OCI-LY7 (cell line): ENCODE data around the gene TMEM44. TPM values are rescaled to one million over a fixed set of nuclear protein-coding genes. Genes with fewer than 3 reads are reported as not detected.
A peak's percentile ranks its signal among the peaks of the same experiment; 100 is the strongest.

Experiments
- Bru-seq: library from RNA; stranded (reverse); fragments of 400-500 nt; gene quantifications from one replicate; lab custom pipeline; 2021; lab: Mats Ljungman, UMichigan
- BruChase-seq, 2 experiments: library from RNA; stranded (reverse); fragments of 400-500 nt; gene quantifications; one replicate each; lab custom pipeline; 2021; lab: Mats Ljungman, UMichigan
- BruUV-seq: library from RNA; stranded (reverse); fragments of 400-500 nt; replicated peaks from 2 replicates; lab custom pipeline; 2021; lab: Mats Ljungman, UMichigan
- CTCF ChIA-PET: fragments of 300-600 bp; sonication (Branson Sonifier 250); formaldehyde crosslinking; loops from one replicate; lab custom pipeline; 2022; ENCODE audit warnings: antibody characterized with exemption; ENCODE audit not compliant: unreplicated experiment; lab: Charles Lee
- POLR2A ChIA-PET: fragments of 300-600 bp; sonication (Branson Sonifier 250); formaldehyde crosslinking; loops from one replicate; lab custom pipeline; 2022; ENCODE audit warnings: antibody characterized with exemption; lab: Charles Lee
- DNase-seq: peaks from one replicate; pipeline ENCODE4 v3.0.0-alpha.2; 2015; ENCODE audit warnings: low spot score
- H2AFZ ChIP-seq: fragments of 200-600 bp; sonication (generic), shearing (Covaris generic); 2 replicates; pipeline ENCODE4 v1.6.1; 2014; ENCODE audit warnings: mild to moderate bottlenecking, antibody characterized with exemption, low read length, moderate library complexity
- H3K27ac ChIP-seq: fragments of 200-600 bp; sonication (generic); 2 replicates; pipeline ENCODE4 v1.5.1; 2014; ENCODE audit warnings: mixed run types, low read depth, mild to moderate bottlenecking, moderate library complexity, low read length, inconsistent platforms; ENCODE audit not compliant: poor library complexity, severe bottlenecking
- H3K36me3 ChIP-seq: fragments of 200-600 bp; sonication (generic); 2 replicates; pipeline ENCODE4 v1.6.1; 2014; ENCODE audit warnings: mild to moderate bottlenecking, antibody characterized with exemption, low read length, moderate library complexity, mixed read lengths; ENCODE audit not compliant: insufficient read depth
- H3K4me1 ChIP-seq: fragments of 200-600 bp; sonication (generic); 2 replicates; pipeline ENCODE4 v1.5.1; 2014; ENCODE audit warnings: mild to moderate bottlenecking, low read length; ENCODE audit not compliant: insufficient read depth, poor library complexity, severe bottlenecking
- H3K4me2 ChIP-seq: fragments of 200-600 bp; sonication (generic); 2 replicates; pipeline ENCODE4 v1.6.1; 2014; ENCODE audit warnings: mild to moderate bottlenecking, low read length
- H3K4me3 ChIP-seq: fragments of 200-600 bp; sonication (generic); 2 replicates; pipeline ENCODE4 v1.5.1; 2014; ENCODE audit warnings: mild to moderate bottlenecking, low read depth, low read length; ENCODE audit not compliant: poor library complexity, severe bottlenecking
- H3K79me2 ChIP-seq: fragments of 200-600 bp; sonication (generic); 2 replicates; pipeline ENCODE4 v1.6.1; 2016; ENCODE audit warnings: low read depth, mild to moderate bottlenecking, low read length, moderate library complexity, mixed read lengths; ENCODE audit not compliant: insufficient read depth
- H3K9me2 ChIP-seq: fragments of 200-600 bp; sonication (generic); 2 replicates; pipeline ENCODE4 v1.6.1; 2016; ENCODE audit warnings: mild to moderate bottlenecking, low read length, mixed read lengths; ENCODE audit not compliant: insufficient read depth
- H3K9me3 ChIP-seq: fragments of 200-600 bp; sonication (generic); 2 replicates; pipeline ENCODE4 v1.6.1; 2014; ENCODE audit warnings: mild to moderate bottlenecking, mixed run types, low read length, mixed read lengths
- H4K20me1 ChIP-seq: fragments of 200-600 bp; sonication (generic); 2 replicates; pipeline ENCODE4 v1.6.1; 2014; ENCODE audit warnings: mild to moderate bottlenecking, antibody characterized with exemption, low read length, moderate library complexity, mixed read lengths; ENCODE audit not compliant: insufficient read depth
- EZH2phosphoT487 ChIP-seq: fragments of 200-600 bp; sonication (generic); IDR thresholded peaks from 2 replicates; pipeline ENCODE4 v1.6.1; 2018; ENCODE audit warnings: low read depth, borderline replicate concordance, mild to moderate bottlenecking, mixed run types, antibody characterized with exemption, low read length, moderate library complexity, mixed read lengths
- intact Hi-C: fragments of 100-400 bp; cut with micrococcal nuclease; formaldehyde crosslinking; loops from one replicate; pipeline ENCODE4 v1.10.0; 2022; ENCODE audit not compliant: unreplicated experiment
- long read RNA-seq: library from polyadenylated mRNA; stranded (forward); transcript quantifications from one replicate; pipeline ENCODE4 v2.0.0, GENCODE V29; 2022
- total RNA-seq, 2 experiments: library from RNA; depleted of rRNA in 1 of 2; stranded (reverse); fragments of >200 nt in 1 of 2; shearing (Covaris generic) in 1 of 2; gene quantifications; 2 replicates each; pipeline ENCODE4 v1.2.3, GENCODE V29; 2014 to 2022
- TF ChIP-seq, protein P1 (sequence below): fragments of 200-600 bp; sonication (generic); conservative IDR thresholded peaks from 2 replicates; pipeline ENCODE4 v1.5.1; 2014; ENCODE audit warnings: mild to moderate bottlenecking, antibody characterized with exemption, low read length, moderate library complexity, mixed read lengths

Gene TMEM44, protein sequence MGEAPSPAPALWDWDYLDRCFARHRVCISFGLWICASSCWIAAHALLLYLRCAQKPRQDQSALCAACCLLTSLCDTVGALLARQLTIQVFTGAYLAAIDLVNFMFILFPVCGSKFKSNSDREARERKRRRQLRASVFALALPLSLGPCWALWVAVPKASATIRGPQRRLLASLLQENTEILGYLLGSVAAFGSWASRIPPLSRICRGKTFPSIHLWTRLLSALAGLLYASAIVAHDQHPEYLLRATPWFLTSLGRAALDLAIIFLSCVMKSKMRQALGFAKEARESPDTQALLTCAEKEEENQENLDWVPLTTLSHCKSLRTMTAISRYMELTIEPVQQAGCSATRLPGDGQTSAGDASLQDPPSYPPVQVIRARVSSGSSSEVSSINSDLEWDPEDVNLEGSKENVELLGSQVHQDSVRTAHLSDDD
- 8.8 and 9.6 TPM in 2 replicates for total RNA-seq (2014; rRNA removed; shearing (Covaris generic))
- 22.9 and 25.7 TPM in 2 replicates for total RNA-seq (2022)
- Bru-seq, nascent RNA, result percentile 52 among the genes with signal in this experiment
- percentile 56 among the genes with signal in this experiment for BruChase-seq, experiment 1, labeled RNA remaining after a 6-hour chase
- percentile 57 among the genes with signal in this experiment for BruChase-seq, experiment 2, labeled RNA remaining after a 2-hour chase
- long read RNA-seq, partial matches to known transcripts, result 1 of 11 reads
- long read RNA-seq, other reads (novel, unspliced or antisense), result 5 of 11 reads

DNA sequence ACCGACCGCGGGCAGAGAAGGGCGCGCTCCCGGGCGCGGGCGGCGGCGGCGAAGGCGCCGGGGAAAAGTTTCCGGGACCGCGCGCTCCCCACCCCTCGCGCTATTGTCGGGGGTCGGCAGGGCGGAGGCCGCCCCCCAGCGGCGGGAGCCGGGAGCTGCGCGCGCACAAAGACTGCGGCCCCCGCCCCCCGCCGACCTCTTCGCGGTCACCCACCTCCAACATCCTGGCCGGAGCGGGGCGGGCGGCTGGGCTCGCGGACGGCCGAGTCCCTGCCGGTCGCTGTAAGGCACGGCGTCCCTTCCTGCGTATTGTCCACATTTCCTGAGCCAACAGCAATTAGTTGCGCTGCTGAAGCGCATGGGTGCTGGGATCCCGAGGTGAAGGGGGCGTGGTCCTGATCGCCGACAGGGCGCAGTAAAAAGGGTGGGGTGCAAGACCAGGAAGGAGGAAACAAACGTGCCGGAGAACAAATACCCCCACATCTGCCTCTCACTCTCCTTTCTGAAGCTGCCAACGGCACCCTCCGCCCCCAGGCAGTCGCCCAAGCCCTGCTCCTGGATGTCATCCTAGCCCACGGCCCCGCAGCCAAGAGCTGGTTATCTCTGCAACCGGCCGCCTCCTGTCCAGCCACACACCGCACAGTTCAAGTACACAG, at the start of gene TMEM44:
TMEM44 (minus strand) TSS at position 71 of the 656 bp plus-strand sequence. CDS start 204 bp downstream, outside the sequence.
- ChIA-PET CTCF (no interaction called here), POLR2A (interaction anchor here (0.7 to 1.2 kb wide), 4 partner anchors 11 to 56 kb away, joined by 3 to 7 read pairs (median 3); partner anchors contain the start of gene LSG1)
- intact Hi-C loops, result loop anchor here (1.0 kb wide), 2 partner anchors 39 to 188 kb away; partner anchors contain the start of gene LSG1
- H3K4me1 ChIP-seq, result peaks cover 3% of the 10 kb centered on the region
- H3K36me3 ChIP-seq, result no peaks in the 10 kb centered on the region; the same call in 1 of the 2 replicates
- no peaks in the 10 kb centered on the region for H3K9me2 ChIP-seq
- H3K4me3 ChIP-seq, result peak within 1 kb of the TSS; percentile 72
- no peaks in the 10 kb centered on the region for H4K20me1 ChIP-seq
- TF ChIP-seq EZH2phosphoT487, result no peak
- TF ChIP-seq, protein P1, sequence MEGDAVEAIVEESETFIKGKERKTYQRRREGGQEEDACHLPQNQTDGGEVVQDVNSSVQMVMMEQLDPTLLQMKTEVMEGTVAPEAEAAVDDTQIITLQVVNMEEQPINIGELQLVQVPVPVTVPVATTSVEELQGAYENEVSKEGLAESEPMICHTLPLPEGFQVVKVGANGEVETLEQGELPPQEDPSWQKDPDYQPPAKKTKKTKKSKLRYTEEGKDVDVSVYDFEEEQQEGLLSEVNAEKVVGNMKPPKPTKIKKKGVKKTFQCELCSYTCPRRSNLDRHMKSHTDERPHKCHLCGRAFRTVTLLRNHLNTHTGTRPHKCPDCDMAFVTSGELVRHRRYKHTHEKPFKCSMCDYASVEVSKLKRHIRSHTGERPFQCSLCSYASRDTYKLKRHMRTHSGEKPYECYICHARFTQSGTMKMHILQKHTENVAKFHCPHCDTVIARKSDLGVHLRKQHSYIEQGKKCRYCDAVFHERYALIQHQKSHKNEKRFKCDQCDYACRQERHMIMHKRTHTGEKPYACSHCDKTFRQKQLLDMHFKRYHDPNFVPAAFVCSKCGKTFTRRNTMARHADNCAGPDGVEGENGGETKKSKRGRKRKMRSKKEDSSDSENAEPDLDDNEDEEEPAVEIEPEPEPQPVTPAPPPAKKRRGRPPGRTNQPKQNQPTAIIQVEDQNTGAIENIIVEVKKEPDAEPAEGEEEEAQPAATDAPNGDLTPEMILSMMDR, result peak; percentile 76
- H3K79me2 ChIP-seq, result no peaks in the 10 kb centered on the region
- peak; percentile 82 for DNase-seq
- H2AFZ ChIP-seq, result peak within 1 kb of the TSS; percentile 84
- no TSS peak for BruUV-seq
- peak within 1 kb of the TSS; percentile 71 for H3K4me2 ChIP-seq
- no peaks in the 10 kb centered on the region for H3K9me3 ChIP-seq
- H3K27ac ChIP-seq, result peak within 1 kb of the TSS; percentile 4

DNA sequence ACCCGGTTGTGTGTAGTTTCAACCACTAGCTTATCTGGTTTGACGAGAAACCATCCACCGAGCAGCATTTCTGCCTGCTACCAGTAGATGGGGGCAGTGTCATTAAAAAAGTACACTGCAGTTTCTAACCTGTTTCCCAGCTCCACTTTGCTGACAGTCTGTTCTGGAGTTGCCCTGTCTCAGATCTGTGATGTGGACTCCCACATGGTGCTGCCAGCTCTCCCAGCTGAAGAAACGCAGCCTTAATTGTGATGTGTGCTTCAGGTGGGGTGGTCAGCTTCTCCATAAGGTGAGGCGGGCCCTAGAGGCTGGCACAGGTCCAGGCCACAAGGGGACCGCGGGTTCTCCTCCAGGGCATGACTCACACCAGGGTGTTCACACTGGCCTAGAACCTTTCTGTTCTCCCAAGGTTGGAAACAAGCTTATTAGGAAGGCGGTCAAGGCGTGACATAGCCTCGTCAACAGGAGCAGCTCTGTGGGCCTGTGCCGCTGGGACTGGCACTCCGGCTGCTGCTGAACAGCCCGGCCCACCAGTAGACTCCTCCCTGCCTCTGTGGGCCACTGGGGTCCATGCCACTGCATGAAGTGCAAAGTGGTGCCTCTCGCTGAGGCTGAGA, 49.6 kb upstream of the TMEM44 start:
- POLR2A ChIA-PET, result interaction anchor here (0.6 to 2.4 kb wide), 7 partner anchors 8 to 576 kb away, joined by 3 to 10 read pairs (median 3); partner anchors contain the start of gene LSG1
- no peak overlapping the region for H3K4me3 ChIP-seq

More for the DNA sequence above, 49.6 kb upstream of the TMEM44 start:
- Histone ChIP-seq H3K36me3 (no peaks in the 10 kb centered on the region), H3K79me2 (no peaks in the 10 kb centered on the region), H4K20me1 (no peaks in the 10 kb centered on the region), H3K4me2 (no peak overlapping the region), H2AFZ (peak overlapping the region; percentile 34; the same call in 1 of the 2 replicates), H3K4me1 (peaks cover 37% of the 10 kb centered on the region), H3K9me2 (no peaks in the 10 kb centered on the region), H3K27ac (no peak overlapping the region), H3K9me3 (no peaks in the 10 kb centered on the region)
- DNase-seq, result peak; percentile 89
- TF ChIP-seq, protein P1, result peak; percentile 96
- no peak for TF ChIP-seq EZH2phosphoT487
- no TSS peak for BruUV-seq
- intact Hi-C loops, result loop anchor here (1.0 to 10.0 kb wide), 5 partner anchors 192 to 577 kb away; no protein-coding TSS in a partner anchor
- CTCF ChIA-PET, result interaction anchor here (0.6 to 1.4 kb wide), 11 partner anchors 8 to 578 kb away, joined by 3 to 5 read pairs (median 3); no protein-coding TSS in a partner anchor
